EH (cell line): ENCODE data around the gene MORN1.

Experiments
- DNase-seq: peaks from one replicate; pipeline ENCODE4 v3.0.0-alpha.2; 2015; ENCODE audit warnings: low read depth

Gene MORN1

GRCh38 chr1:2404890-2405511 is 13.6 kb upstream of the MORN1 start:
- peak; percentile 22 for DNase-seq

DNA sequence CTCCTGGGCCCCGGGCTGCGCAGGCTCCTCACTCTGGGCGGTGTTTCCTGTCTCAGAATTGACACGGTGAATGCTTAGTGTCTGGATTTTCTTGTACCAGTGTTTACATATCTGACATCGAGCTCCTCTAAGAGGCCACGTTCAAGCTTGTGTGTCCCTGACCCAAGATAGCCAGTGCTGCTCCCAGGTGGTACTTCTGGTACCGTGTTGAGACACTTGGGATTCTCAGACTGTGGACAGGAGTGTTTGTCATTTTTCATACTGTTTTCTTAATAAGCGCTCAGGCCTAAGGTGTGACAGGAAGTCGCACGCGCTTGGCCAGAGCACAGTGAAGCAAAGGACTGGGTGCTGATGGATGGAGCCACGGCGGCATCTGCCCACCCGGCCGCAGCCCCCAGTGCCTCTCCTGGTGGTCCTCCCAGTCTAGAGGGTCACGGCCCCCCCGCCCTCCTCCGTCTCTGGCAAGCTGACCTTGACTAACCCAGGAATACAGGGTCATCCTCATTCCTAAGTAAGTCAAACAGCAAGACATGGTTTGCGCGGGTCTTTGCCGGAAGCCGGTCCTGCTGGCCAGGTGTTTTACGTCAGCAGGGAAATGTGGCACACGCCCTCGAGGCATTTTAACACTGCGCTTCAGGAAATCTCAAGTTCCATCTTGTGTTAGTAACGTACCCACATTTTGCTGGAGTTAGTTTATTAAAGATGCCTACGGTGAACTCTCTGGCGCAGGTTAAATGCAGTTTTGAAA is 13.0 kb upstream of the MORN1 start:
- no peak for DNase-seq

- no peak for DNase-seq
Measured at GRCh38 chr1:2403273-2403672, 11.9 kb upstream of the MORN1 start.

DNA sequence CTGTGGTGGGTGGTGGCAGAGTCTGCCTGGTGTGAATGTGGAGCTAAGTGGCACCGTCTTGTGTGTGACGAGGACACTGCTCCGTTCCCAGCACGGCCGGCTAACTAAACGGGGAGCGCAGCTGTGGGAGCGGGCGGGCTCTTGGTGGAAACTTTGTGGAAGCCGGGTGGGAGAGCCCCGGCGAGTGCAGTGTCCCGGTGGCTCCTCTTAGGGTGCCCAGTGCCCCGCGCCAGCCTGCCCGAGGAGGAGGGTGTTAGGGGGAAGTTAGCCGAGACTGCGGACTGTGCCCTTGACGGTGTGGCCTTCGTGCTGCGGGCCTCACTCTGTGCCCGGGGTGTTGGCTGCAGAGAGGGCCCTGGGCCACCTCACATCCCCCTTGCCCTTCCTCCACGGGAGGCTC is 11.1 kb upstream of the MORN1 start:
- DNase-seq, result no peak

DNA sequence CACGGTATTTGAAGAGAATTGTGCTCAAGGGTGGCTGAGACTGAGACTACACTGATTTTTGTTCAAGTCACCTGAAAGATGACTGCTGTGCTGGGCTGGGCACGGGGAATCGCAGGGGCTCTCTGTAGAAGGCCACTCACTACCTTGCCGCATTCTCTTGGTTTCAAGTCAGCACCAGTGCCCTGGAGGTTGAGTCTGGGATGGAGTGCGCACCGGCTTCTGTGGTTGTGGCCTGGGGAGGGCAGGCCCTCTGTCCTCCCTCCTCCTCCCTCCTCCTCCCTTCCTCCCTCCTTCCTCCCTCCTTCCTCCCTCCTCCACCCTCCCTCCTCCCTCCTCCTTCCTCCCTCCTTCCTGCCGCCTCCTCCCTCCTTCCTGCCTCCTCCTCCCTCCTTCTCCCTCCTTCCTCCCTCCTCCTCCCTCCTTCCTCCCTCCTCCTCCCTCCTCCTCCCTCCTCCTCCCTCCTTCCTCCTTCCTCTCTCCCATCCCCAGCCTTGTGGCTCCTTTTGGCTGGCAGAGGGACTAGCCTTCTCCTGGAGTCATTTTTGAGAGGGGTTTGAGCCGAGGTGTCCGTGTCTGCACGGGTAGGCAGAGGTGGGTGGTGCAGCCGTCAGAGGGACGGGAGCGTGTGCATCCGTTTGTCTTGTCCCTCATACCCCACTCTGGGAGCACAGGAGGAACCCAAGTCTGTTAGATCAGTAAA is 9.7 kb upstream of the MORN1 start:
- no peak for DNase-seq

DNA sequence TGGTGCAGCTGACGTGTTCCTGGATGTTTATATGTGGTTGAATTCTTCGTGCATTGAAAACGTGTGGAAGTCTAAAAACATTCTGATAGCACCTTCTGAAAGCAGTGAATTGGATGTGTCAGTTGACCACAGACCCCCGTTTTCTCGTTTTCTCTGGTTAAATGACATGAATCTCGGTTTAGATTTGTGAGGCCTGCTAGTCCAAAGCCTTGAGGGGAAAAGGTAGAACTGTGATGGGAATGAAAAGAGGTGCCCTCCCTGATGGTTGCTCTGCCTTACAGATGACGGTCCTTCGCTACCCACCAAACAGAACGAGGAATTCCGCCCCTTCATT is 9.2 kb upstream of the MORN1 start:
- no peak for DNase-seq

- DNase-seq, result no peak
Measured at GRCh38 chr1:2399890-2400575, 8.7 kb upstream of the MORN1 start.

- DNase-seq, result no peak
Measured at GRCh38 chr1:2398871-2399270, 7.5 kb upstream of the MORN1 start.

DNA sequence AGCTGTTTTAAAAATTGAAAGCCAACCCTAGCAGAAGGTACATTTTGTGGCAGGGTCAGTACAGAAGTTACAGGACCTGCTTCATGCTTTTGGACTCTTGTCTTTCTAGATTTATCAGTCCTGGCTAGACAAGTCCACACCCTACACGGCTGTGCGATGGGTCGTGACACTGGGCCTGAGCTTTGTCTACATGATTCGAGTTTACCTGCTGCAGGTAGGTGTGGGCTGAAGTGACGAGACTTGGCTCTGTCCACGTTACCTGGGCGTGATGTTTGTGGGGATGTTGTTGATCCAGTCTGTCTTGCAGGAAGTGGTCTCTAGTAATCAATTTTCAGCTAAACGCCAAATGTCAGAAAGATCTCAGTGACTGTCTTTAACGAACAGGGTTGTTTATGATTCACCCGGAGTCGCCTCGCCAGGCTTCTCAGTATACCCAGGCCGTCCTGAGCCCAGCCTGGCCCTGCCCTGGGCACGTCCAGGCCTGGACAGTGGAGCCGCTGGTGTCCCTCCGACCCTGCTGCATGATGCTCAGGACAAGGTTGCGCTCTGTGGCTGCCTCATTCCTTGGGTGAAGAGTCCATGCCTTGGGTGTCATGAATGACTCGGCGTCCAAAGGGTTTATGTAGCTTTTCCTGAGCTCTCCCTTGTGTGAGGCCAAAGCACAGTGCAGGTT is 5.8 kb upstream of the MORN1 start:
- DNase-seq, result no peak

DNA sequence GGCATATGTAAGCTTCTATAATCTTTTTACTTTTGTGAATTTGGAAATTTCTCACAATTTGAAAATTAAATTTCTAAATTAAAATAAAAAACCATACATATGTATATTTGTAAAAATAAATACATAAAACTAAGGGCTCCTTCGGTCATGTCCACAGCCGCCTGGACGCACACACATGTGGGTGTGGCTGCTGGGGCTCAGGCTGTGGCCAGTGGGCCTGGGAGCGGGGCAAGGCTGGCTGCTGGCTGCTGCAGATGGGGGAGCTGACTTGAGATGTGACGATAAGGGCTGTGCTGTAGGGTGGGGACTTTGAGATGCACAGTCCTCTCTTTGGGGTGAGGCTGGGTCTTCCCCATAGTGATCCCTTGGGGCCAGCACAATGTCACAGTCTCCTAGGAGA is 5.1 kb upstream of the MORN1 start:
- DNase-seq, result no peak

DNA sequence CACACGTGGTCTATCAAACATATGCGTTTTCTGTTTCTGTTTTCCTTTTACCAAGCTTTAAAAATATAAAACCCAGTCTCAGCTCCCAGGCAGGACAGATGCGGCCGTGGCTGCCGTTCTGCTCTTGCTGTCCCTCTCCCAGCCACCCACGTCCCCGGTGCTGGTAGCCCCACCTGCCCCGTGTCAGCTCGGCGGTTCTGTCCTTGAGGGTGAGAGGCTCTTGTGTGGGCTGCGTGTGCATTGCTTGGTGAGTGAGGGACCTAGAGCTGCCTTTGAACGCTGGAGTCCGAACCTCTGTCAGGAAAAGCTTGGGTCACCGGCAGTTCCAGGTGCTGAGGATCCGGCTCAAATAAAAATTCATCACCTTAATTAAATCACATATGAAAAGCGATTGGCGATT is 4.7 kb upstream of the MORN1 start:
- no peak for DNase-seq

GRCh38 chr1:2395245-2395644 is 3.9 kb upstream of the MORN1 start:
- DNase-seq, result no peak

DNA sequence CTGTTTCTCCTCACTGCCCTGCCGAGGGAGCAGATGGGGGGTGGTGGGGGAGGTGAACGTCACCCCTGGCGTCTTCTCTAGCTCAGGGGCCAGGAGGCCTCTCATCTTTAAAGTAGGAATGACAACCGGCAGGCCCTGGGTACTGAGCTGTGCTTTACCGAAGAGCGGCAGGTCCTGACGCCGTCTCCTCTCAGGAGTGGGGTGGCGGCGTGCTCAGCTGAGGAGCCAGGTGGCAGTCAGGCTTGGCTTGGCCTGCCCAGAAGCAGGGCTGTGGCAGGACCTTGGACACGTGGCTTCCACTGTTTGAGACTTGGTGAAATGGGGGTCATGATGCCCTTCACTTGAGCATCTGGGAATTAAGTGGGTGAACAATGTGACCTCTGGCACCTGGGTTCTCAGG is 3.4 kb upstream of the MORN1 start:
- DNase-seq, result no peak

- DNase-seq, result no peak
Measured at GRCh38 chr1:2394220-2394619, 2.9 kb upstream of the MORN1 start.

GRCh38 chr1:2393471-2393877 is 2.1 kb upstream of the MORN1 start:
- DNase-seq, result no peak

DNA sequence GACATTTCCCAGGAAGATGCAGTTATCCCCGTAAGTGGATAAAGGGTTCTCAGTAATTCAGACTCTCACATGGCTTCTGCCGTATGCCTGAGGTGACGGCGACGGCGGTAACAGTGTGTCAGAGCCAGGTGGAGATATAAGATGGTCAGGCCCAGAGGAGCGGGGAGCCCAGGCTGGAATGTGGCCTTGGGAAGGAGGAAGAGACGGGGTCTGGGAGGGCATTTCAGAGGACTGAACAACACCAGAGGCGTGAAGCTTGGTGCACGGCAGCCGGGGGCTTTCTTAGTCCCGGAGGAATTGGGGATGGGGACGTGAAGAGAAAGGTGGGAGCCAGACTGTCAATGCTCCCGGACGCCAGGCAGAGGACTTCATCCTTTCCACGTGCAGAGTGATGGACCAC is 1.3 kb upstream of the MORN1 start:
- DNase-seq, result no peak

- no peak for DNase-seq
Measured at GRCh38 chr1:2391931-2392509, 666 bp upstream of the MORN1 start.

- no peak for DNase-seq
Measured at GRCh38 chr1:2389644-2390043, 1.7 kb downstream of the MORN1 start.

GRCh38 chr1:2388004-2388913 is 3.1 kb downstream of the MORN1 start:
- no peak for DNase-seq

- no peak for DNase-seq
Measured at GRCh38 chr1:2386636-2387611, 4.4 kb downstream of the MORN1 start.
